ENCODE data around the gene ARHGAP21.
"Not testable (repeated sequence)": the region's sequence is repeated elsewhere in the genome, so short reads cannot be mapped to it uniquely, and the experiment has no call there.

Gene ARHGAP21

DNA sequence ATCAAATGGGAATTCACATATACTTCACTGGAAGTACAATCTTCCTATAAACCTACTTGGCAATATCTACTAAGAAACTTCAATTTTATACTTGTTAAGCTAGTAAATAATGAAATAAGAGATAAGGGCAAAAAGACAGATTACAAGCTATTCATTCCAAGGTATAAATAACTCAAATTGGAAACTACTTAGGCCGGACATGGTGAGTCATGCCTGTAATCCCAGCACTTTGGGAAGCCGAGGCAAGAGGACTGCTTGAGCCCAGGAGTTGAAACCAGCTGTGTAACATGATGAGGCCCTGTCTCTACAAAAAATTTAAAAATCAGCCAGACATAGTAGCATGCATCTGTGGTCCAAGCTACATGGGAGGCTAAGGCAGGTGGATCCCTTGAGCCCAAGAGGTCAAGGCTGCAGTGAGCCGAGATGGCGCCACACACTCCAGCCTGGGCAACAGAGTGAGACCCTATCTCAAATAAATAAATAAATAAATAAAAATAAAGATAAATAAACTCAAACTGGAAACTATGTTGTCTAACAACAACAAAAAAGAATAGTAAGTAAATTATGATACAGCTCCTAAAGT is 37.6 kb downstream of the ARHGAP21 start:
- DNase-seq (ENCODE audit: low read depth in 2 of 3, low spot score in 1 of 3), result no peak

DNA sequence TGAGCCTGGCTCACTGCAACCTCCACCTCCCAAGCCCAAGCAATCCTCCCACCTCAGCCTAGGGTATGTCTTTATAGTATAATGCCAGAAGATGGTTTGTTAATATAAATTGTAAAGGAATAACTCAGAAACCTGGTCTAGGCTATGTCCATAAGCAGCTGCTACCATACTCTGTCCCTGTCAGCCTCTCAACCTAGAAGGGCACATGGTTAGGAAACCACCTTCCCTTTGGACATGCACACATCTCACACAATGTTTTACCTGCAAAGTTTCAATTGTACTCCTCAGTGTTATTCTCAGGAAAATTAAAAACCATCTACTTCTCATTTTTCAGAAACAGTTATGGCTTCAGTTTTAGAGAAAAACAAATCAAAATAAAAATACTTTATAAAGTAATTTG is 40.1 kb downstream of the ARHGAP21 start:
- DNase-seq (ENCODE audit: low read depth in 2 of 3, low spot score in 1 of 3), result no peak

GRCh38 chr10:24681572-24682088 is 42.1 kb downstream of the ARHGAP21 start:
- DNase-seq (ENCODE audit: low read depth in 2 of 3, low spot score in 1 of 3), result no peak

GRCh38 chr10:24680647-24681524 is 42.8 kb downstream of the ARHGAP21 start:
- DNase-seq (ENCODE audit: low read depth in 2 of 3, low spot score in 1 of 3), result no peak

DNA sequence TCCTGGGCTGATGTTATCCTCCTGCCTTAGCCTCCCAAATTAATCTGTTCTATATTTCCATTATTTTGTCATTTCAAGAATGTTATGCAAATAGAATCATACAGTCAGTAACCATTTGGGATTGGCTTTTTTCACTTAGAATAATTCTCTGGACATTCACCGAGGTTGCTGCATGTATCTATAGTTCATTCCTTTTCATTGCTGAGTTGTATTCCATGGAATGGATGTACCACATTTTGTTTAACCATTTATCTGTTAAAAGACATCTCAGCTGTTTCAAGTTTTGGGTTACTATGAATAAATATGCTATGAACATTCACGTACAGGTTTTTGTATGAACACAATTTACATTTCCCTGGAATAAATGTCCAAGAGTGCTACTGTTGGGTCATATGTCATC is 44.9 kb downstream of the ARHGAP21 start:
- DNase-seq (ENCODE audit: low read depth in 2 of 3, low spot score in 1 of 3), result no peak

GRCh38 chr10:24674892-24675632 is 48.6 kb downstream of the ARHGAP21 start:
- no peak for DNase-seq (ENCODE audit: low read depth in 2 of 3, low spot score in 1 of 3)

DNA sequence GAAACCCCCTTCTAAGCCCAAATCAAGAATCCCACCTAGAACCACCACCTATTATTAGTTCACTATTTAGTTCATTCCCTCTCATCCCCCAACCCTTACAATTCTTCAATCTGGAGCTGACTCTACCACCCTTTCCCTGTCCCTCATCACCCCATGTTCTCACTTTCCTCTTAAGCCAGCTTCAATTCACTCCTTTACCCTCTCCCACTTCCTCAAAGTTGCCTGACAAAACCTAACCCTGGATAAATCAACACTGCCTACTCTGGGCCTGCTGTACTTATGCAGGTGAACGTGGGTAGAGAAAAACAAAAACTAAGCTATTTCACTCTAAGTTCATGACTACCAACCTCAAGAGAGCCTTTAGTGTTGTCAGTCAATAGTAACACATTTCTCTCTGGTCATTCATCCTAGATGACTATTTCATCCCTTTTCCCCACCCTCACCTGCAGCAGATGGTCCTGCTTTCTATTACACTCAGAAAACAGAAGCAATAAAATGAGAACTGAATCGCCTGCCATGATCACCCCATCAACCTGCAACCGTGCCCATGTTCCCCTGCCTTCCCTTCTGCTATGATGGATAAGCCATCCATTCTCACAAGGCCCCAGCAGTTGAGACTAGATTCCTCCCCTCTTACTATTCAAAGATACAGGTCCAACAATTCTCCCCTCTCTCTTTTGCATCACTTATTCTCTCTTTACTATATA is 52.6 kb downstream of the ARHGAP21 start:
- DNase-seq (ENCODE audit: low read depth in 2 of 3, low spot score in 1 of 3), result no peak

- DNase-seq (ENCODE audit: low read depth in 2 of 3, low spot score in 1 of 3), result no peak
These were observed 54.3 kb downstream of the ARHGAP21 start for GRCh38 chr10:24669285-24669852.

DNA sequence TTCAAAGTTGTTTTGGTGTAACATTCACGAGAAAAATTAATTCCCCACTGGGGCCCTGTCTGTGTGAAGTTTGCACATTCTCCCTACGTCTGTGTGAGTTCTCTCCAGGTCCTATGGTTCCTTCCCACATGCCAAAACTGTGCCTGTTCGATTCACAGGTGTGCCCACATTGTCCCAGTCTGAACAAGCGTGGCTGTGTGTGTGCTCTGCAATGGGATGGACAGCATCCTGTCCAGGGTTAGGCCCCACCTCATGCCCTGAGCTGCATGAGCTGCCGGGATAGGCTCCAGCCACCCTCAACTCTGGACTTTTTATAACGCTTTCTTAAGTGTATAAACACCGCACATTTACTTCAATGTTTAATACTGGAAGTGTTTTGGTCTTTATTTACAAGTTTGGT is 55.4 kb downstream of the ARHGAP21 start:
- DNase-seq (ENCODE audit: low read depth in 2 of 3, low spot score in 1 of 3), result no peak

GRCh38 chr10:24664991-24665390 is 58.7 kb downstream of the ARHGAP21 start:
- DNase-seq (ENCODE audit: low read depth in 2 of 3, low spot score in 1 of 3), result no peak

- no peak for DNase-seq (ENCODE audit: low read depth in 2 of 3, low spot score in 1 of 3)
These were observed 62.3 kb downstream of the ARHGAP21 start for GRCh38 chr10:24661376-24661775.

- DNase-seq (ENCODE audit: low read depth in 2 of 3, low spot score in 1 of 3), result not testable (repeated sequence)
These were observed 65.4 kb downstream of the ARHGAP21 start for GRCh38 chr10:24658319-24658718.

GRCh38 chr10:24656326-24656725 is 67.4 kb downstream of the ARHGAP21 start:
- not testable (repeated sequence) for DNase-seq (ENCODE audit: low read depth in 2 of 3, low spot score in 1 of 3)

- DNase-seq (ENCODE audit: low read depth in 2 of 3, low spot score in 1 of 3), result no peak
These were observed 71.2 kb downstream of the ARHGAP21 start for GRCh38 chr10:24652381-24652957.

GRCh38 chr10:24651923-24652322 is 71.8 kb downstream of the ARHGAP21 start:
- DNase-seq (ENCODE audit: low read depth in 2 of 3, low spot score in 1 of 3), result no peak

DNA sequence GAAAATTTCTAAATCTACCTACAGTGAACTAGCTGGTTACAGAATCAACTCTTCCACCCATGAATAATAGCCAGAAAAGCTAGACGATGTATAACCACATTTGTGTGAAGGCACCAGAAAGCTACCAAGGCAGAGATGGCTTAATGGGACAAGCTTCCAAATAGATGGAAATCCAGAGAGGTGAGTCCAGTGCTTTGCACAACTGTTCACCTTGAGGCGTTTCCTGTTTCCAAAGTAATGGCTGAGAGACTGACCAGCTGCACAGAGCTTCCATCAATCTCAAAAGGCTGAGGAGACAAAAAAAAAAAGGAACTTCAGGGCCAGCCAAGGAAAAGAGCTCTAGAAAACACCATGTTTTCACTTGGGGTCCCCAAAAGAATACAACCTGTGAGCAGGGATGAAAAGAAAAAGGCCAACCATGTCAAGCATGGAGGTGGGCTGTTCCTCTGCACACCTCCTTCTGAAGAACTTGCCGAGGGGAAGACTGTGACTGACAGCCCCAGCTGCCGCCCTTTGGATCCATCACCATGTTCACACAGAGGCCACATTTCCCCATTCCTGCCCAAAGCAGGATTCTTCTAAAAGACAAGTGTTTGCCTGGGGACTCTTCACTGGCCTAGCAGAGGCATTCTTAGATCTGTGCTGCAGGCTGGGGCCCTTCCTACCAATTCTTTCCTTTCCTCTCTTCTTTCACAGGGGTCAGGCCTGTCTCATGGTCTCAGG is 72.9 kb downstream of the ARHGAP21 start:
- no peak for DNase-seq (ENCODE audit: low read depth in 2 of 3, low spot score in 1 of 3)

- DNase-seq (ENCODE audit: low read depth in 2 of 3, low spot score in 1 of 3), result no peak
These were observed 77.9 kb downstream of the ARHGAP21 start for GRCh38 chr10:24645784-24646183.

DNA sequence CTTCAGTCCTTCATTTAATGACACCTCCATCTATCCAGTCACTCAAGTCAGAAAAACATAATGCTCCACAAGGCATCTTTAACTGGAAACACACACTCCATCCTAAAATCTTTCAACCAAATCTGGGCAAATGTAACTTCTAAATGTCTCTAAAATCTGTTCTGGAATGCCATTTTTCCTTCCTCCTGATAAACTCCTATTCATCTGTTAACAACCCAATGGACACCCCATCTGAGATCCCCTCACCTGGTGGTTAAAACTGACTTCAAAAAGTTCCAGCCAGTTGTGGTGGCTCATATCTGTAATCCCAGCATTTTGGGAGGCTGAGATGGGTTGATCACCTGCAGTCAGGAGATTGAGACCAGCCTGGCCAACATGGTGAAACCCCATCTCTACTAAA is 78.7 kb downstream of the ARHGAP21 start:
- DNase-seq (ENCODE audit: low read depth in 2 of 3, low spot score in 1 of 3), result no peak

DNA sequence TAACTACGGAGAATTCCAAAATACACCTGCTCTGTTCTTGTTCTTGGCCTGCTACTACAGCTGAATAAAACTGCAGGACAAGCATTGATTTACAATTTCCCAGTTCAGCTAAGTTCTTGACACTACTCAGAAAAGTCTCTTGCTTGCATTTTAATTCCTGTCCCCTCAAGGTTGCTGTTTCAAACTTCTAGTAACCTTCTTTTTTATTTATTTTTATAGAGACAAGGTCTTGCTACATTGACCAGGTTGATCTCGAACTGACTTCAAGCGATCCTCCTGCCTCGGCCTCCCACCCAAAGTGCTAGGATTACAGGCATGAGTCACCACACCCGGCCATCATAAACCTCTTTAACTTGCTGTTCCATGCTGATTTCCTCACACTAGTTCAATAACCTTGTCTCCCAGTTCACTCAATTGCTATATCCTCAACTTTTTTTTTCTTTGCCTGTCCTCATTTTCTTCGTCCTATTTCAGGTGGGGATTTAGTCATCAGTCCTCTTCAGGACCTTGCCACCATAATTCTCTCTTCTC is 79.9 kb downstream of the ARHGAP21 start:
- no peak for DNase-seq (ENCODE audit: low read depth in 2 of 3, low spot score in 1 of 3)

Data from stimulated activated CD4-positive, alpha-beta T cell treated with anti-CD3 and anti-CD28 coated beads, Interleukin-12 subunit alpha, Interleukin-12 subunit beta, amount 100 ng/mL, for 48 hours (primary cell).